ENCODE results near the gene LEO1. TPM values are rescaled to one million over a fixed set of nuclear protein-coding genes. Genes with fewer than 3 reads are reported as not detected.

LEO1 gene
- total and polyA plus RNA-seq, 2 of the 13 experiments (the other 11 are each of a cell fraction or from before 2014, with no cell fraction given), result 17.0 to 60.3 TPM

DNA sequence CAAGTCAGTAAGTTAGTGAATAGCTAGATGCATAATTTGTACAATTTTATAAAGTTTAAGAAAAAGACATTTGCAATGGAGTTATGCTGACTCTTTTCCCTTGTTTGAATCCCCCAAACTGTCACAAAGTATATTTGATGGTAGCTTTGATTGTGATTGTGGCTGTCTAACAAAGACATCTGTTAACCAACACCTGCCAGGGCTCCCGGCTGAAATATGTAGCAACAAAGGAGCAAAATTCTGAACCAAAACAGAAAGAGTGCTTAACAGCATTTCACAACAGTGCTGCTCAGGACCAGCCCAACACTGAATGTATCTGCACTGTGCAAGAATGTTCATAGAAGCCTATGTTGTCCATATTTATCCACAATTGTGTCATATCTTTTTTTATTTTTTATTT, 39.4 kb downstream of the LEO1 start:
- ATAC-seq (no peak), FAIRE-seq (no peak), DNase-seq (ENCODE audit: low spot score) (no peak)
- CTCF ChIA-PET (ENCODE audit: low intra/inter-chr PET ratio, low total read pairs), result no interaction called here
- Histone ChIP-seq H3K36me3 (replicated peaks in 1 of 2; ENCODE audit: control insufficient read depth in 1 of 2, insufficient read depth in 2 of 2, low read length in 2 of 2) (peaks cover 1 to 11% of the 10 kb centered on the region in 2 experiments; a peak in 2 of 5 replicates), H3K9me3 (ENCODE audit: low read length) (no peaks in the 10 kb centered on the region), H3K79me2 (ENCODE audit: insufficient read depth, low read length) (no peaks in the 10 kb centered on the region), H3K4me2 (ENCODE audit: low read depth, low read length) (no peak overlapping the region), H4K20me1 (ENCODE audit: insufficient read depth, low read length) (no peaks in the 10 kb centered on the region), H3K27me3 (ENCODE audit: control insufficient read depth in 1 of 2, insufficient read depth in 2 of 2, low read length in 2 of 2) (no peaks in the 10 kb centered on the region), H3K4me3 (replicated peaks in 1 of 3; ENCODE audit: insufficient read depth in 1 of 3, low read depth in 2 of 3, low read length in 3 of 3) (no peak overlapping the region), H3K4me1 (ENCODE audit: insufficient read depth, low read length) (no peaks in the 10 kb centered on the region), H3K27ac (ENCODE audit: extremely low read length, insufficient read depth, low read length) (no peak overlapping the region), H2AFZ (ENCODE audit: low read length) (no peak overlapping the region), H3K9ac (ENCODE audit: insufficient read depth, low read depth, low read length) (no peak overlapping the region)
- 86% methylated on average over 1 of the region's 1 CpG for WGBS (ENCODE audit: low lambda C conversion rate)
- POLR2A ChIA-PET, result no interaction called here
- no TSS peak for BruUV-seq (replicated peaks)
- in situ Hi-C loops (cut with HindIII; ENCODE audit: extremely low pct_ligation_motif_present, low pct_unique_long_range_greater_than_20kb) (no loop called here), intact Hi-C loops (cut with micrococcal nuclease; ENCODE audit: unreplicated experiment) (no loop called here)
- TF ChIP-seq, protein P1, sequence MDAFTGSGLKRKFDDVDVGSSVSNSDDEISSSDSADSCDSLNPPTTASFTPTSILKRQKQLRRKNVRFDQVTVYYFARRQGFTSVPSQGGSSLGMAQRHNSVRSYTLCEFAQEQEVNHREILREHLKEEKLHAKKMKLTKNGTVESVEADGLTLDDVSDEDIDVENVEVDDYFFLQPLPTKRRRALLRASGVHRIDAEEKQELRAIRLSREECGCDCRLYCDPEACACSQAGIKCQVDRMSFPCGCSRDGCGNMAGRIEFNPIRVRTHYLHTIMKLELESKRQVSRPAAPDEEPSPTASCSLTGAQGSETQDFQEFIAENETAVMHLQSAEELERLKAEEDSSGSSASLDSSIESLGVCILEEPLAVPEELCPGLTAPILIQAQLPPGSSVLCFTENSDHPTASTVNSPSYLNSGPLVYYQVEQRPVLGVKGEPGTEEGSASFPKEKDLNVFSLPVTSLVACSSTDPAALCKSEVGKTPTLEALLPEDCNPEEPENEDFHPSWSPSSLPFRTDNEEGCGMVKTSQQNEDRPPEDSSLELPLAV (CRISPR knock-in tag; conservative IDR thresholded peaks at IDR 0.05; ENCODE audit: low read depth), result no peak
- TF ChIP-seq SMC3 (IDR thresholded peaks at IDR 0.05; ENCODE audit: low read length) (no peak), HIVEP1 (CRISPR knock-in tag; IDR thresholded peaks at IDR 0.05) (no peak), FOXK1 (CRISPR knock-in tag; IDR thresholded peaks at IDR 0.05; ENCODE audit: borderline replicate concordance, low read depth) (no peak), ZNF782 (CRISPR knock-in tag; IDR thresholded peaks at IDR 0.05; ENCODE audit: borderline replicate concordance) (no peak), LCORL (IDR thresholded peaks at IDR 0.05) (no peak), LCORL (CRISPR knock-in tag; IDR thresholded peaks at IDR 0.05) (no peak), GTF2F1 (IDR thresholded peaks at IDR 0.05; ENCODE audit: low read length) (no peak), ZNF205 (CRISPR knock-in tag; IDR thresholded peaks at IDR 0.05) (no peak), ZNF713 (CRISPR knock-in tag; IDR thresholded peaks at IDR 0.05) (no peak), RBM39 (IDR thresholded peaks at IDR 0.05; ENCODE audit: low read depth, low read length, poor library complexity, severe bottlenecking) (no peak), RFXAP (CRISPR knock-in tag; IDR thresholded peaks at IDR 0.05; ENCODE audit: borderline replicate concordance) (no peak), ETV6 (CRISPR knock-in tag; conservative IDR thresholded peaks at IDR 0.05) (no peak), RFX5 (IDR thresholded peaks at IDR 0.05; ENCODE audit: low read depth, low read length) (no peak), ZNF432 (CRISPR knock-in tag; IDR thresholded peaks at IDR 0.05; ENCODE audit: borderline replicate concordance) (no peak)
- TF ChIP-seq, protein P2, sequence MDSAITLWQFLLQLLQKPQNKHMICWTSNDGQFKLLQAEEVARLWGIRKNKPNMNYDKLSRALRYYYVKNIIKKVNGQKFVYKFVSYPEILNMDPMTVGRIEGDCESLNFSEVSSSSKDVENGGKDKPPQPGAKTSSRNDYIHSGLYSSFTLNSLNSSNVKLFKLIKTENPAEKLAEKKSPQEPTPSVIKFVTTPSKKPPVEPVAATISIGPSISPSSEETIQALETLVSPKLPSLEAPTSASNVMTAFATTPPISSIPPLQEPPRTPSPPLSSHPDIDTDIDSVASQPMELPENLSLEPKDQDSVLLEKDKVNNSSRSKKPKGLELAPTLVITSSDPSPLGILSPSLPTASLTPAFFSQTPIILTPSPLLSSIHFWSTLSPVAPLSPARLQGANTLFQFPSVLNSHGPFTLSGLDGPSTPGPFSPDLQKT (CRISPR knock-in tag; IDR thresholded peaks at IDR 0.05; ENCODE audit: borderline replicate concordance), result no peak
- TF ChIP-seq, protein P3, sequence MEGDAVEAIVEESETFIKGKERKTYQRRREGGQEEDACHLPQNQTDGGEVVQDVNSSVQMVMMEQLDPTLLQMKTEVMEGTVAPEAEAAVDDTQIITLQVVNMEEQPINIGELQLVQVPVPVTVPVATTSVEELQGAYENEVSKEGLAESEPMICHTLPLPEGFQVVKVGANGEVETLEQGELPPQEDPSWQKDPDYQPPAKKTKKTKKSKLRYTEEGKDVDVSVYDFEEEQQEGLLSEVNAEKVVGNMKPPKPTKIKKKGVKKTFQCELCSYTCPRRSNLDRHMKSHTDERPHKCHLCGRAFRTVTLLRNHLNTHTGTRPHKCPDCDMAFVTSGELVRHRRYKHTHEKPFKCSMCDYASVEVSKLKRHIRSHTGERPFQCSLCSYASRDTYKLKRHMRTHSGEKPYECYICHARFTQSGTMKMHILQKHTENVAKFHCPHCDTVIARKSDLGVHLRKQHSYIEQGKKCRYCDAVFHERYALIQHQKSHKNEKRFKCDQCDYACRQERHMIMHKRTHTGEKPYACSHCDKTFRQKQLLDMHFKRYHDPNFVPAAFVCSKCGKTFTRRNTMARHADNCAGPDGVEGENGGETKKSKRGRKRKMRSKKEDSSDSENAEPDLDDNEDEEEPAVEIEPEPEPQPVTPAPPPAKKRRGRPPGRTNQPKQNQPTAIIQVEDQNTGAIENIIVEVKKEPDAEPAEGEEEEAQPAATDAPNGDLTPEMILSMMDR (CRISPR knock-in tag; IDR thresholded peaks at IDR 0.05), result no peak
- TF ChIP-seq, protein P4, sequence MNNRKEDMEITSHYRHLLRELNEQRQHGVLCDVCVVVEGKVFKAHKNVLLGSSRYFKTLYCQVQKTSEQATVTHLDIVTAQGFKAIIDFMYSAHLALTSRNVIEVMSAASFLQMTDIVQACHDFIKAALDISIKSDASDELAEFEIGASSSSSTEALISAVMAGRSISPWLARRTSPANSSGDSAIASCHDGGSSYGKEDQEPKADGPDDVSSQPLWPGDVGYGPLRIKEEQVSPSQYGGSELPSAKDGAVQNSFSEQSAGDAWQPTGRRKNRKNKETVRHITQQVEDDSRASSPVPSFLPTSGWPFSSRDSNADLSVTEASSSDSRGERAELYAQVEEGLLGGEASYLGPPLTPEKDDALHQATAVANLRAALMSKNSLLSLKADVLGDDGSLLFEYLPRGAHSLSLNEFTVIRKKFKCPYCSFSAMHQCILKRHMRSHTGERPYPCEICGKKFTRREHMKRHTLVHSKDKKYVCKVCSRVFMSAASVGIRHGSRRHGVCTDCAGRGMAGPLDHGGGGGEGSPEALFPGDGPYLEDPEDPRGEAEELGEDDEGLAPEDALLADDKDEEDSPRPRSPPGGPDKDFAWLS (CRISPR knock-in tag; IDR thresholded peaks at IDR 0.05; ENCODE audit: borderline replicate concordance), result no peak
- TF ChIP-seq, protein P5, sequence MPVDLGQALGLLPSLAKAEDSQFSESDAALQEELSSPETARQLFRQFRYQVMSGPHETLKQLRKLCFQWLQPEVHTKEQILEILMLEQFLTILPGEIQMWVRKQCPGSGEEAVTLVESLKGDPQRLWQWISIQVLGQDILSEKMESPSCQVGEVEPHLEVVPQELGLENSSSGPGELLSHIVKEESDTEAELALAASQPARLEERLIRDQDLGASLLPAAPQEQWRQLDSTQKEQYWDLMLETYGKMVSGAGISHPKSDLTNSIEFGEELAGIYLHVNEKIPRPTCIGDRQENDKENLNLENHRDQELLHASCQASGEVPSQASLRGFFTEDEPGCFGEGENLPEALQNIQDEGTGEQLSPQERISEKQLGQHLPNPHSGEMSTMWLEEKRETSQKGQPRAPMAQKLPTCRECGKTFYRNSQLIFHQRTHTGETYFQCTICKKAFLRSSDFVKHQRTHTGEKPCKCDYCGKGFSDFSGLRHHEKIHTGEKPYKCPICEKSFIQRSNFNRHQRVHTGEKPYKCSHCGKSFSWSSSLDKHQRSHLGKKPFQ (CRISPR knock-in tag; IDR thresholded peaks at IDR 0.05; ENCODE audit: insufficient replicate concordance), result no peak

Measured in HepG2 (cell line).